A172 (cell line): ENCODE data around the gene CFC1. TPM values are rescaled to one million over a fixed set of nuclear protein-coding genes. Genes with fewer than 3 reads are reported as not detected.
"Not testable (repeated sequence)": the region's sequence is repeated elsewhere in the genome, so short reads cannot be mapped to it uniquely, and the experiment has no call there.

Source experiments
- DNase-seq: peaks from one replicate; pipeline ENCODE4 v3.0.0-alpha.2; 2015; ENCODE audit warnings: low spot score
- total RNA-seq: library from RNA; depleted of rRNA; stranded (reverse); fragments of >200 nt; shearing (Covaris generic); gene quantifications from 2 replicates; pipeline ENCODE4 v1.2.3, GENCODE V29; 2014; rRNA removed

The CFC1 gene
- total RNA-seq, result not detected in 2 replicates

DNA sequence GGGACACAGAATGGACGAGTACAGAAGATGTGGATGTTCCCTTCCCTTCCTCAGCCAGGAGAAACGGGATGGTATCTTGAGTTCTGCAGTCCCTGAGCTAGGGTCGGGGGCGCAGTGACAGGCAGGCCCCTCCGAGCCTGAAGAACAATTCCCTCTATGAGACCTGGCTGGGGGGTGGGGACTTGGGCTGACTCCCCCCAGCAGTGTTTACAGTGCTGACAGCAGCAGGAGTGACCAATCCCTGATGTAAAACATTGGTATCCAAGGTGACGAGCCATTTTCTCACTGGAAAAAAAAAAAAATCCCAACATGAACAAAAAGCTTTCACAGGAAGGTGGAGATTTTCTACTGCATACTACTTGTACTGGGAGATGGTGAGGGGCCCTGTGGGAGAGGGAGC is at the start of gene CFC1:
CFC1 (minus strand) TSS at position 183 of the 400 bp plus-strand sequence. CDS start 288 bp downstream, outside the sequence.
- not testable (repeated sequence) for DNase-seq

DNA sequence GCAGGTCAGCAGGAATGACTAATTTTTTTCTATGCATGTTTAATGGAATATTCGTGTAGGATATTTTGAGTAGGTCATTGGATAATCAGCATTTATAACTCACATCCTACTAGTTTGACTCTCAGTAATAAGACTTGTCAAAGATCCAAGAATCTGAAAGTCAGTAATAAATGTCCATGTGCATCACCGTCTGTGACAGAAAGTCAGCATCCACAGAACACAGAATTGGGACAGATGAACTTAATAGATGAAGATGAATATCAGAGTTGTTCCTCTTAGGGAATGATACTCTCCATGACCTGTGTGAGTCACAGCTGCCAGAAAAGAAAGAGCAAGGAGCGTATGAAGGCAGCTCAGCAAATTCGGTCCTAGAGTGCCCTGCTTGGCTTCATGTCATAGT is 42.3 kb upstream of the CFC1 start:
- not testable (repeated sequence) for DNase-seq

DNA sequence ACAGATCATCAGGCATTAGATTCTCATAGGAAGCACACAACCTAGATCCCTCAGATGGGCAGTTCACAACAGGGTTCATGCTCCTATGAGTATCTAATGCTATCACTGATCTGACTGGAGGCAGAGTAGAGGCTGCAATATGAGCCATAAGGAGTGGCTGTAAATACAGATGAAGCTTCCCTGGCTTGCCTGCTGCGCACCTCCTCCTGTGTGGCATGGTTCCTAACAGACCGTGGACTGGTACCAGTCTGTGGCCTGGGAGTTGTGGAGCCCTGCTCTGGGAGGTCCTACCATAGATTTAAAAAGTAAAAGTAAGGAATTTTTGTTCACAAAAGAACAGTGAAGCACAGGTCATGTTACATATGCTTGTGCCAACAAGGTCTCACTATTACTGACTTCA is 39.6 kb upstream of the CFC1 start:
- not testable (repeated sequence) for DNase-seq

DNA sequence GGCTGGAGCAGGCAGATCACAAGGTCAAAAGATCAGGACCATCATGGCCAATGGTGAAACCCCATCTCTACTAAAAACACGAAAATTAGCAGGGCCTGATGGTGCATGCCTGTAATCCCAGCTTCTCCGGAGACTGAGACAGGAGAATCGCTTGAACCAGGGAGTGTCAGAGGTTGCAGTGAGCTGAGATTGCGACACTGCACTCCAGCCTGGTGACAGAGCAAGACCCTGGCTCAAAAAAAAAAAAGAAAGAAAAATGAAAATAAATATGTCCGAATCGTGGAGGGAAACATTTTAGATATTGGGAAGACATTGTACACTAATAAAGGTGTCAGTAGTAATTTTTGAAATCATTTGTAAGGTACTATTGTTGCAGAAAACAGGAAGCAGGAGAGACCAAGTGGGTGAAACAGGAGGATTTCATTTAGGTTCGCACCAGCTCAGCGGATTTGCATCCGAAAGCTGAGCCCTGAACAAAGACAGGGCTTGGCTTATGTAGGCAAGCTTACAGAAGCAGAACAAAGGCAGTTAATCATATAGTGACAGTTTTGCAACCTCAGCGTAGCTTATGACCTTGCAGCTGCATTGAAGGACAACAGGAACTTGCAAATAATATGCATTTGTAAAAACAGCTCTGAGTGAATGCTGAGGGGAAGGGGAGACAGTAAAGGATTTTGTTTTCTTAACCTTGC is 29.6 kb upstream of the CFC1 start:
- not testable (repeated sequence) for DNase-seq

DNA sequence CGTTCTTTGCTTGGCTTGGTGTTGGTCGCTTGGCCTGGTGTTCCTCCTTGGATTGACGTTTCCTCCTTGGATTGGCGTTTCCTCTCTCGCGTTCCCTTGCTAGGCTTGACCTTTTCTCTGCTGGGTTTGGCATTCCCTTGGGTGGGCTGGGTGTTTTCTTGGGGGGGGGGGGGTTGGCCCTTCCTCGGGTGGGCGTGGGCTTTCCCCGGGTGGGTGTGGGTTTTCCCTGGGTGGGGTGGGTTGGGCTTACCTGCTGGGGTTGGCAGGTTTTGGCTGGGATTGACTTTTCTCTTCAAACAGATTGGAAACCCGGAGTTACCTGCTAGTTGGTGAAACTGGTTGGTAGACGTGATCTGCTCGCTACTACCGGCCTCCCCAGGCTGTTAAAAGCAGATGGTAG is 11.8 kb upstream of the CFC1 start, which contains the start of gene POTEJ:
POTEJ (plus strand) TSS at position 301 of the 400 bp plus-strand sequence; CDS start at position 394, 93 bp downstream.
- not testable (repeated sequence) for DNase-seq

DNA sequence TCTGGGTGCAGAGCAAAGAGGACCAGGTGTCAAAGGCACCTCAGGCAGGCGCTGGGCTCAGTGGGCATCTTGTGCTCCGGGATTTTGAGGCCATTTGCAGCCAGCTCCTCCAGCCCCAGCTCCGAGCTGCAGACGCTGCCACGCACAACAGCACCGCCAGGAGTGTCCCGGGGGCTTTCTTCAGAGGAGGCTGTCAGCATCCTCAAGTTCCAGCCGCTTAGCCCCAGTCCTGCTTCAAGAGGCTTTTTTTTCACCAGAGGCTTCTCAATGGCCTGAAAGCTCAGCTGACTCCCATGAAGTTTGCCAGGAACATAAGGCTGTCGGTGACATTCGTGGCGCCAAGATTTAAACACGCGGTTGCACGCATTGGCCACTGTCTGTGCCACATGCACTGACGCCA is 11.1 kb upstream of the CFC1 start:
- DNase-seq, result not testable (repeated sequence)

DNA sequence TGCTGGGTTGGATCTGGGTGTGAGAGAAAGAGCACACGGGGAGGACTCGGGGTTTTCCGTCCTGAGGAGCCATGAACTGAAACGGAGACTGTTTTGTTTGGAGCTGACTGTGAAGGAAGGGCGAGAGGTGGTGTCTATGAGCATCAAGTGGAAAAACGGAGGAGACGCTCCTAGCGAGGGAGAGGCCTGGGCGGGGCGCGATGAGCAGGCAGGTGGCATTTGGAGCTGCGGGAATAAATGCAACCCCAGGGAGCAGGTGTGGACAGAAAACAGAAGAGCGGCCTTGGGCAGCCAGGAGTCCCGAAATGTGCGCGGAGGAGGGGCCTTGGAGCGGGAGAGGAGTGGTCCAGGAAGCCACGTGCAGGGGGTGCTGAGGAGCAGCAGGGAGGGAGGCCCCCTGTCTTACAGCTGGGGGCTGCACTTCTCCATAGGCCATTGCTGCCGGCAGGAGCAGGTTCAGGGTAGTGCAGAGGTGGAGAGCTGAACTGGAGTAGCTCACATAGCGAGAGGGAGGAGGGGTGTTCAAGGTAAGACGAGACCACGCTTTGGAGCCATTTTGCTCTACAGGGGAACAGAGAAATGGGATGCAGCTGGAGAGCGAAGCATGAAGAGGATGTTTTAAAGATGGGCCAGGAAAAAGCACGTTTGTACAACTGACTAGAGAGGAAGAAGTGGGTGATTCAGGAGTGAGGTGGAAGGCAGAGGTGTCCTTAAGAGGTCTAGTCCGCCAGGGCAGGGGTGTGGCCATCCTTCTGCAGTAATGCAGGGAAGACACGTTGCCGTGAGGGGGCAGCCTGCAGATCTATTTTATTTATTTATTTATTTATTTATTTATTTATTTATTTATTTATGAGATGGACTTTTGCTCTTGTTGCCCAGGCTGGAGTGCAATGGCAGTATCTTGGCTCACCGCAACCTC is 9.9 kb upstream of the CFC1 start:
- not testable (repeated sequence) for DNase-seq

DNA sequence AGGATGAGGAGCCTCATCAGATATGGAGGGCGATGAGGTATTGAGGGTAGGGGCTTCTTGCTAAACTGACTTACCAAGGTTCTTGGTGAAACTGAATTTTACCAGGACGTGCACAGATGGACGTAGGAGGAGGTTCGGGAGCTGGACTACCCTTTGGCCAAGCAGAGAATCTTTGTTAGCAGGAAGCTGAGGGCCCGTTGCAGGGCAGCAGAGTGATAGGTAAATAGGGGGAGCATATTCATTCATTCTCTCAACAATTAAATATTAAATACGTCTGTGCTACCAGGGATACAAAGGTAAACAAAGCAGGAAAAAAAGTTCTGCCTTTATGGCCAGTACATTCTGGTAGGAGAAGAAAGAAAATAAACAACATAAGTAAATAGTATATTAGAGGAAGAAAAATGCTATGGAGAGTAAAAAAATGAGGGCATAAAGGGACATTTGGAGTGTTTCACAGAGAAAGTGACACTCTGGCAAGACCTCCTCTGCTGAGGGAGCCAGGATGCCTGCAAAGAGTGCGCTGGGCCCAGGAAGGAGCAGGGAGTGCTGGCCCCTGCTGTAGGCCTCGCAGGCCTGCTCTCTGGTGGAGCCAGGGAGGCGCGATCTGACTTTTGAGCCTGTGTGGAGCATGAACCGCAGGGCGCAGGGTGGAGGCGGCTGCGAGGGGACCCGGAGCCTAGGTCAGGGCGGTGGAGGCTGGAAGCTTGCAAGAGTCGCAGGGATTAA is 9.1 kb upstream of the CFC1 start:
- DNase-seq, result not testable (repeated sequence)

DNA sequence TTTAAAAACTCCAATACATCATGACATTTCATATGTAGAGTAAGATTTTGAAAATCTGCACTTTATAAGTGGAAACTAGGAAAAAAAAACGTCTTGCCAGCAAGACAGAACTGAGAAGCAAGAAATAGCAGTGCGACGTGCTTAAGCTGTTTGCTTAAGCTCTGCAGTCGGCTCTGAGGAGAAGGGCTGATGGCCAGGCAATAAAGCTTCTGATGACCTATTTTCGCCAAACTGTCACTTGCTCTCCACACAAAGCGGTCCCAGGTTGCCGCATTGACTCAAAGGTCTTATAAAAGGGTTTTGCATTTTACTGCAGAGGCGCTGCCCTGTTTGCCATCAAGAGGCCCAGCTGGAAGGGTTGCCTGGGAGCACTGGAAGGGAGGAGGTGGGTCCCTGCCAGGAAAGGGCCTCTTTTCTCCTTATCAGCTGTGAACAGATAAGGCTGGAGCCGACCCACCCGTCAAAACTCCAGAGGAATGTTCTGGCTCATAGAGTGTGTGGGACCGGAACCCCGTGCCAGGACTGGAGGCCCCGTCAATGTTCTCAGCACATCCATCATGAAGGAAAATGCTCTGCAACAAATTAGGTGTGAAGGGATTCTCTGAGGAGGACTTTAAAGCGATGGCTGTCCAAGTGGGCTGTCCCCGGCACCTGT is 2.4 kb upstream of the CFC1 start:
- not testable (repeated sequence) for DNase-seq

DNA sequence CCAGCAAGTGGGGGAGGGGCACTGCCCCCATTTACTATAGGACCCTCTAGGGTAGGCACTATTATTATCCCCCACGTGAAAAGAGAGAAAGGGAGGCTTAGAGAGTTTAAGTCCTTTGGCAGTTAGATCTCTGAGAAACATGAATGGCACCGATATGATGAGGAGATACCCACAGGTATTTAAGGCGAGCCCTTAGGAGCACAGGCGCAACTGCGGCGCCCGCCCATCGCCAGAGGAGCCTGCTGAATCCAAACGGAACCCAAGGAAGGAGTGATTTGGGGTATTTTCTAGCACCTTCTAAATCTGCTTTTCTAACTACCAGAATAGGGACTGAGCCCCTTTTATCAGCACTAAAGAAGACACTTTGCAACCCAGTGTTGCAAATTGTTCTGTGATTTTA is 551 bp upstream of the CFC1 start:
- DNase-seq, result not testable (repeated sequence)

DNA sequence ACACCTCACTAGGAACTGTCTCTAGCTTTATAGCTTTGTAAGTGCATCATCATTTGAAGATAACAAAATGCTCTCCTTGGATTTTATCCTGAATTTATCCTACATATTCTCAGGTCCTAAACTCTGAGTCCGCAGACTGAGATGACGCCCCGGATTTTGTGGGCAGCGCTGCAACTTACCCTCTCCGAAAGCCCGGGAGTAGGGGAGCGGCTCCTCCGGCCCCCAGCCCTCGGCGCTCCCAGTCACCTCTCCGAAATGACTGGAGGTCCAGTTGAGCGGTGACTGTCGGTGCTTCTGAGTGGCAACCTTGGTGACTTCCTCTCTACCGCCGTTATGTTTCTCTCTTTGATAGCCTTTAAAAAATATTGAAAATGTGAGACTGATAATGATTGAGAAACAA is 912 bp downstream of the CFC1 start:
- not testable (repeated sequence) for DNase-seq

DNA sequence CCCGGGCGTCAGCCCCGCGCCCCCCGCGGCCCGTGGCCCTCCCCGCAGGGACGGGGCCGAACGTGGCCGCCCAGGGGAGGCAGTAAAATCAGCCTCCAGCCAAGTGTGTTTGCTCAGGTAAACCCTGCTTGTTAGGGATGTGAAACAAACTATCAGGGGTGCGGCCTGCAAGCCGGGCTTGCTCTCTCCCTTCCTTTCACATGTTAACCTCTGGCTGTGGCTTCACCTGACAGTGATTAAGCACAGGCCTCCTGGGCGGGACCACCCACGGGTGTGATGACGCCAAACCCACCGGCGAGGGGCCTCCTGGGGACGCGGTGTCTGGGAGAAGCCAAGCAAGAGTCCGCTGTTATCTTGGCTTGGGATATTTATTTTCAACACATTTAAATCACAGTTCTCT is 1.4 kb downstream of the CFC1 start:
- not testable (repeated sequence) for DNase-seq

DNA sequence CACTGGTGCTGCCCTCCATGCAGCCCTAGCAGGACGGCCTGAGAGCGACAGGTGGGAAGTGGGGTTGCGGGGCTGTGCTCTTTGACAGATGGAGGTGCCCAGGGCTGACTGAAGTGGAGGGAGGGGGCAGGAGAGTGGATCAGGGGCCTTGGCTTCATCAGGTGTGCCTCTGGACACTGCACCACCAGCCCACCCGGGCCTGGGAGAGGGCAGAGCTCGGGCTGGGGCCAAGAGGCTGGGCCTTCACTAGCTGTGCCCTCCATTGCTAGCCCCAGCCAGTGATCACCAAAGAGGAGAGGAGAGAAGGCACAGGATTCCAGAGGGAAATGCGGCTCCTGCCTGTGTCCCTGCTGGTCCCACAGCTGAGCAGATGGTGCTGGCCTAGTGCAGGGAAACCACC is 2.6 kb downstream of the CFC1 start:
- DNase-seq, result not testable (repeated sequence)

DNA sequence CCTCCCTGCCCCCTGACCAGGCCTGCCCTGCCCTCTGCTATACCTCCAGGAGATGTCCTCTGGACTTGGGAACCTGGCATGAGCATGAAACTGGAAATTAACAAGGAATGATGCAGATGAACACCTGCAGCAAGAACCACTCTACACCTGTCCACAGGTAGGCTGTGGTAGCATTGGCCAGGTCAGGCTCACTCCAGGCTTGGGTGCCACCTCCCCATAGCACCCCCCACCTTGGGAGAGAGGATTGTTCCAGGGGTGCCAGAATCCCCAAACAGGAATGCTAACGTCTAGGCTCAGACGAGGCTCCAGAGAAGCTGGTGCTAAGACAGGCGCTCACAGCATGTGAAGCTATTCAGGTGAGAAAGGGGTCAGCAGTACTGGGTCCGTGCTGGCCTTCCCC is 5.4 kb downstream of the CFC1 start:
- DNase-seq, result not testable (repeated sequence)

DNA sequence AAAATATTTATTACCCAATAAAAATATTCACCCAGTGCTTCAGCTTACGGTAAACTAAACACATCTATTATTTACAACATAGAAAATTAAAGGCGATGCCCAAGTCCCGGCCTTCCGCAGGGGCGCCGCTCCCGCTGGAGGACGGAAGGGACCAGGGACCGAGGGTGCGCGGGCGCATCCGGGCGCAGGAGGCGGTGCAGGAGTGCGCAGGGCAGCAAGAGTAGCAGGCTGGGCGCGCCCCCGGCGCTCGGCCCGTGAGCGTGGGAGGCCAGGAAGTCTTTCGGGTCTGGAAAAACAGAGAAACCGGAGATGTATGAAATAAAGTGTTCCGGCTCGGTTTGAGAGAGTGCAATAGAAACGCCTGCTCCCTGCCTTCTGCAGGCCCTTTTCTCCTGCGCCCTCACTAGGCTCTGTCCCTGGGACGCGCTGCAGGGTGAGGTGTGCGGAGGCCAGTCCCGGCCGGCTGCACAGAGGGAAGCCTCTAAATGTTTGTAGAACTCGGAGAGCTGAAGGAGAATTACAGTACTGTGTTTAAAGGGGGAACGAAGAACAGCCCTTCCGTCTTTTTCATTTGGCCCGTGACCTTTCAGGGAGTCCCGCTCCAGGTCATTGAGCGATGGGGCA is 6.5 kb downstream of the CFC1 start:
- not testable (repeated sequence) for DNase-seq

DNA sequence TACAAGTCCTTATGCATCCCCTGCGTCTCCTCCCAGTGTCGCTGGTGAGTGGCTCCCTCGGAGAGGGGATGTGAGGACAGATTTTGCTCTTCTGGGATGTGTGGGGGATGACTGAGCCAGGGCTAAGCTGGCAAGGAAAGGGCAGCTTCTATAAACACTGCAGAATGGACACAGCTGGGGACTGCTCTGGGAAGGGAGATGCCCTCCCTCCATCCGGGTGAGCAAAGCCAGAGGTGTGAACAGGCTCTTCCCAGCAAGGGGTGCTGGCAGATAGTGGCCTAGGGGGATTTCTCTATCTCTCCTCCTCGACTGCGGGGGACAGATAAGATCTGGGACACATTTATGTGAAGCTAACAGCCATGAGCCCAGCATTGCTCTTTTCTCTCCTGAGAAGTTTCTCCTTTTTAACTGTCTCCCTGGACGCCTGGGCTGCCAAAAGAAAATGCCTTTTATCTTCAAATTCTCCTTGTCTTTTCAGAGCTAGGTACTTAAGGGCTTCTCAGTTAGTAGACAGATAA is 8.5 kb downstream of the CFC1 start:
- DNase-seq, result not testable (repeated sequence)

DNA sequence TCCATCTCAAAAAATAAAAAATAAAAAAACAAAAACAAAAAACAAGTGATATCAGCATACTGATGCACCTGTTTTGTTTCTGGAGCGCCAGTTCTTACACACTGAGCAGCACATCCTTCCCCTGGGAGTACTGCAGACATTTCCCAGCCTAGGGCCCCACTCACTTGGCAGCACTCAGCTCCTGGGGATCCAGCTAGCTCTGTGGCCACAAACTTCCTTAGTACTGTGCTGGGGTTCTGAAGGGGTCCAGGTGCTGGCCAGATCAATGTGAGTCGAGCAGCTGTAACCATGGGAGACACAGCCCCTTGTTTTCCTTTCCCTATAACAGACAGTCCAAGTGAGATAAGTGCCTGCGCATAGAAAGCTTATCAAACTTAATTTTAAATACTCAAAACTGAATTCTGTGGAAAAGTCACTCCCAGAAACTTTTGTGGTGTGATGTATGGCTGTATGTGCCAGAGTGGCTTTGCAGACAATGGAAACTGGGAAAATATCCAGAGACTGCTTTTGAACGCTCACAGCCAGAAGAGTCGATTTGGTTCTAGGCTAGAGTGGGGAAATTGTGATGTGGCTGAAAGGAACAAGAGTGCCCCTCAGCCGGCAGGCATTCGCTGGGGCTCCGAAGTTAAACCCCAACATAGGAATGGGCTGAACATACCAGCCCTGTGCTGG is 9.1 kb downstream of the CFC1 start:
- DNase-seq, result not testable (repeated sequence)

DNA sequence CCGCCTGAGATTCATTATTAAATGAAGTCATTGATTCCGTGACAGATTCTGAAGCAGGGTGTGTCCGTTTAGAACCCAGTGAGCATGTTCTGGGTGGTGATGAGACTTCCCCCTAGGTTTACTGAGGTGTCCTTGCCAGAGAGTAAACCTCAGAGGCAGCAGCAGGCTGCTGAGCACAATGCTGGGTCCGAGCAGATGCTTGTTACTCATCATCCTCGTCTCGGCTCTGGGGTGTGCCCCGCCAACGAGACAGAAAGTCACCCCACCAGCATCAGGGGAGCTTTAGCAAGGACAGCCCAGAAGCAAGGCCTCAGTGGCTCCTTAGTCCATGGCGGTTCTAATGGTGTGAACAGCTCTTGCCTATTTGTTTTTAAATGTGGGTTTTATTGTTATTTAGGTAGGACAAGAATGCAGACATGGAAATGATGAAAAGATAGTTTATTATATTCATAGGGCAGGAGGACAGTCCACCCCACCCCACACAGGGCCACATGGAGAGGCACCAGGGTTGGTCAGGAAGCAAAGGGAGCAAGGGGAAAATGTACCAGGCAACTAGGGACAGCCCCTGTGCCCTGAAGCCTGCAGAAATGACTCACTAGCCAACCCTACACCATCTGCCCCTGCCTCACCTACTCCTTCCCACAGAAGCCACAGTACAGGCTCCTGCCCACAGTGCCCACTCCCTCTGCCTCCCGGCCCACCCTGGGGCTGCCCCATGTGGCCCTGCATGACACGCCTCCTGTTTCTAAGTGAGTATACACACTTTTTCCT is 10.5 kb downstream of the CFC1 start:
- DNase-seq, result not testable (repeated sequence)

DNA sequence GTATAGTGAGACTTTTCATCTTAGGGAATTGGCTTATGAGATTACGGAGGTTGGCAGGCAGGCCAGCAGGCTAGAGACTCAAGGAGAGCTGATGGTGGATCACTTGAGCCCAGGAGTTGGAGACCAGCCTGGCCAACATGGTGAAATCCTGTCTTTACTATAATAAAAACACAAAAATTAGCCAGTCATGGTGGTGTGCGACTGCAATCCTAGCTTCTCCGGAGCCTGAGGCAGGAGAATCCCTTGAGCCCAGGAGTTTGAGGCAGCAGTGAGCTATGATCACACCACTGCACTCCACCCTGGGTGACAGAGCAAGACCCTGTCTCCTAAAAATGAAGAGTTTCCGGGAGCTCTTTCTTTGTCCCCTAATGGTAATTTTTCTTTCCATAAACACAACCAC is 14.6 kb downstream of the CFC1 start:
- not testable (repeated sequence) for DNase-seq
